Activated CD4-positive, CD25-positive, alpha-beta regulatory T cell treated with anti-CD3 and anti-CD28 coated beads, Interleukin-2, amount 50 U/mL, for 72 hours (primary cell): ENCODE measurements around the gene SIK1.

ENCODE experiments used
- DNase-seq: peaks from one replicate; pipeline ENCODE4 v3.0.0; 2021

Gene SIK1

GRCh38 chr21:43365611-43366426 lies 61.1 kb downstream of the SIK1 start:
- DNase-seq = no peak

GRCh38 chr21:43364851-43365424 lies 62.0 kb downstream of the SIK1 start:
- no peak for DNase-seq
